ENCODE measurements around the gene SYTL4. TPM values are rescaled to one million over a fixed set of nuclear protein-coding genes. Genes with fewer than 3 reads are reported as not detected.

SYTL4 gene
- total RNA-seq, 1 experiment from 2014 or later = 0.13 TPM

- Histone ChIP-seq H2BK20ac (ENCODE audit: low read depth, low read length, poor library complexity, severe bottlenecking) (no peak overlapping the region), H3K79me2 (ENCODE audit: insufficient read depth, low read length) (no peaks in the 10 kb centered on the region), H3K4me1 (ENCODE audit: insufficient read depth, low read length) (no peaks in the 10 kb centered on the region; the same call in 1 of the 2 replicates), H3K23ac (ENCODE audit: insufficient read length, low read depth, low read length) (no peak overlapping the region), H3T11ph (ENCODE audit: low read length) (no peak overlapping the region), H4K91ac (ENCODE audit: insufficient read length, low read depth, low read length) (no peak overlapping the region), H3K18ac (ENCODE audit: insufficient read length, low read depth, low read length) (peak overlapping the region; percentile 66), H3K9ac (ENCODE audit: extremely low read depth, insufficient read length, low read length) (peak overlapping the region; percentile 70), H4K5ac (ENCODE audit: insufficient read length, low read depth, low read length) (no peak overlapping the region), H2BK5ac (ENCODE audit: insufficient read length, low read length) (no peak overlapping the region), H3K4me2 (ENCODE audit: insufficient read depth, insufficient read length, low read length) (peak overlapping the region; percentile 51), H3K4ac (ENCODE audit: low read depth, low read length) (no peak overlapping the region), H3K56ac (ENCODE audit: insufficient read length, low read depth, low read length) (no peak overlapping the region), H2AFZ (ENCODE audit: low read length) (no peak overlapping the region), H4K8ac (replicated peaks; ENCODE audit: insufficient read length, low read depth, low read length) (no peak overlapping the region), H2BK15ac (ENCODE audit: low read depth, low read length) (no peak overlapping the region), H4K20me1 (ENCODE audit: control insufficient read depth, insufficient read depth, insufficient read length) (no peaks in the 10 kb centered on the region), H2BK120ac (ENCODE audit: low read depth, low read length, poor library complexity, severe bottlenecking) (peak overlapping the region; percentile 24), H3K79me1 (ENCODE audit: insufficient read depth, low read depth, low read length, poor library complexity, severe bottlenecking) (no peaks in the 10 kb centered on the region), H3K27ac (ENCODE audit: insufficient read length, low read depth, low read length) (no peak overlapping the region), H2BK12ac (ENCODE audit: insufficient read length, low read depth, low read length) (no peak overlapping the region), H3K9me3 (ENCODE audit: control insufficient read depth, low read depth, low read length) (no peaks in the 10 kb centered on the region), H3K23me2 (ENCODE audit: insufficient read length, low read depth, low read length, poor library complexity, severe bottlenecking) (no peaks in the 10 kb centered on the region), H3K27me3 (ENCODE audit: insufficient read depth, low read length) (no peaks in the 10 kb centered on the region), H2AK5ac (ENCODE audit: insufficient read length, low read length) (no peak overlapping the region), H3K14ac (ENCODE audit: insufficient read depth, low read length) (peak overlapping the region; percentile 74)
- Mint-ChIP-seq H3K27me3 (ENCODE audit: low read depth) (no peaks in the 10 kb centered on the region; the same call in 1 of the 2 replicates), H3K4me1 (peaks cover 8 to 12% of the 10 kb centered on the region in 2 experiments), H3K4me3 (peak overlapping the region; percentile 84 to 96), H3K27ac (peak overlapping the region in 2 of 3 experiments; percentile 99; a peak in 6 of 7 replicates), H3K36me3 (ENCODE audit: insufficient read depth in 1 of 3, low read depth in 3 of 3) (peaks cover 10 to 33% (median 22%) of the 10 kb centered on the region in 3 experiments), H3K9me3 (peaks cover 4 to 53% of the 10 kb centered on the region in 2 experiments; a peak in 4 of 5 replicates)
- no peak for DNase-seq
- no CpG with 5 or more reads among the region's 8 CpGs for WGBS (ENCODE audit: extremely low coverage, insufficient read length, low lambda C conversion rate)
- no peak for TF ChIP-seq CTCF (conservative IDR thresholded peaks at IDR 0.05)
Observed at GRCh38 chrX:100635989-100636320, 96.0 kb downstream of the SYTL4 start.

Measured in H9 (cell line).